8988T (cell line): ENCODE measurements around the gene LHFPL2.
A peak's percentile ranks its signal among the peaks of the same experiment; 100 is the strongest.
"Not testable (repeated sequence)": the region's sequence is repeated elsewhere in the genome, so short reads cannot be mapped to it uniquely, and the experiment has no call there.

ENCODE experiments used
- DNase-seq: peaks from one replicate; pipeline ENCODE4 v3.0.0; 2011

The LHFPL2 gene

GRCh38 chr5:78648359-78649210, at the start of gene LHFPL2:
TSS of gene LHFPL2 (minus strand) at chr5:78648772. CDS start at chr5:78510213, 138,559 bp downstream.
- DNase-seq = peak; percentile 77

- no peak for DNase-seq
Observed at GRCh38 chr5:78696637-78697036, 48.1 kb upstream of the LHFPL2 start.

- not testable (repeated sequence) for DNase-seq
Observed at GRCh38 chr5:78696052-78696451, 47.5 kb upstream of the LHFPL2 start.

DNA sequence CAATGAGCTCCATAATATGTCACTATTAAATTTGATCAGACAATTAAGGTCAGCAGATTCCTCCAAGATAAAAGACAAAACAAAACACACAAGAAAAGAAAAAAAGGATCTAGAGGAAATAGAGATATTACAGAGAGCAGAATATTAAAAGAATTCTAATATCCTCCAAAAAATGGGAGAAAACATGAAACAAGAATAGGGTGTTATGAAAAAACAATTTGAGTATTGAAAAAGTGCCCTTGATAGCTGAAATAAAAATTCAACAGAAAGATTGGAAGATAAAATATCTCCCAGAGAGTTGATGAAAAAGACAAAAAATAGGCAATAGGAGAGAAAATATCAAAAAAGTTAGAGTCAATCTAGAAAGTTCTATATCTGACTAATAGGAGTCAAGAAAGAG, 44.8 kb upstream of the LHFPL2 start:
- no peak for DNase-seq

DNA sequence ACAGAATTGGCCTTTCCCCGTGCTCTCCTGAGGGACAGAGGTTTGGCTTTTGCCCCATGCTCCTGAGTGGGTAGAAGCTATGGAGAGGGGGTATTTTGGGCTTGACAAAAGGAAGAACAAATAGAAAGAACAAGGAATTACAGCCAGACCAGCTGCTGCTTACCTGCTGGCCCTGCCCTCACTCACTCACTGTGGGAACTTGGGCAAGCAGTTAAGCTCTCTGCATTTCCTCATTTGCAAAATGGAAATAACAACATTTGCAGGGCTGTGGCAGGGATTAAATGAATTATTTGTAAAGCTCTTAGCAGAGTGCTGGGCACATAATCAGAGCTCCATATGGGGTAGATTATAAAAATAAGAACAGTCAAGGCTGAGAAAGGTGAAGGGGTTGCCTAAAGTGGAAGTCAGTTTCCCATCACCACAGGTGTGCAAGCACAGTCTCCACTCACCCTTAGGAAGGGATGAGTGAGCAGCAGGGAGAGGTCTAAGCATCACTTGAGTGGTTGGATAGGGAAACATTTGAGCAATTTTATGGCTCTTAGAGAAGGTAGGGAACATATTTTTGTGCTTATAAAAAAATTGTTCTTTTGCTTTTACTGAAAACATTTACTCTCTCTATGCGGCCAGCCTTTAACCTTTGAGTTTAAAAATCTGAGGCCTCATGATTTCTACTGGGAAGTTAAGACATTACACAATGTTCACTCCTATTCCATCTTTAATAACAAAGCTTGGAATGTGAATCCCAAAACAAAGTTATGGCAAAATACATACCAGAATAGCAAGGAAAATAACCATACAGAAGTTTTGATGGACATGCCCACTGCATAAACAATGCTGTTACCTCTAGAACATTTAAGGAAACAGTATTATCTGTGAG, 42.8 kb upstream of the LHFPL2 start:
- no peak for DNase-seq

- no peak for DNase-seq
Observed at GRCh38 chr5:78690253-78690972, 41.8 kb upstream of the LHFPL2 start.

- no peak for DNase-seq
Observed at GRCh38 chr5:78689540-78690252, 41.1 kb upstream of the LHFPL2 start.

DNA sequence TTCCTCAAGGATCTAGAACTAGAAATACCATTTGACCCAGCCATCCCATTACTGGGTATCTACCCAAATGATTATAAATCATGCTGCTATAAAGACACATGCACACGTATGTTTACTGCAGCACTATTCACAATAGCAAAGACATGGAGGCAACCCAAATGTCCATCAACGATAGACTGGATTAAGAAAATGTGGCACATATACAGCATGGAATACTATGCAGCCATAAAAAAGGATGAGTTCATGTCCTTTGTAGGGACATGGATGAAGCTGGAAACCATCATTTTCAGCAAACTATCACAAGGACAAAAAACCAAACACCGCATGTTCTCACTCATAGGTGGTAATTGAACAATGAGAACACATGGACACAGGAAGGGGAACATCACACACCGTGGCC, 38.9 kb upstream of the LHFPL2 start:
- not testable (repeated sequence) for DNase-seq

GRCh38 chr5:78683905-78684304, 35.3 kb upstream of the LHFPL2 start:
- not testable (repeated sequence) for DNase-seq

GRCh38 chr5:78679905-78680304, 31.3 kb upstream of the LHFPL2 start:
- no peak for DNase-seq

GRCh38 chr5:78677777-78678668, 29.5 kb upstream of the LHFPL2 start:
- no peak for DNase-seq

GRCh38 chr5:78675956-78676730, 27.6 kb upstream of the LHFPL2 start:
- no peak for DNase-seq

DNA sequence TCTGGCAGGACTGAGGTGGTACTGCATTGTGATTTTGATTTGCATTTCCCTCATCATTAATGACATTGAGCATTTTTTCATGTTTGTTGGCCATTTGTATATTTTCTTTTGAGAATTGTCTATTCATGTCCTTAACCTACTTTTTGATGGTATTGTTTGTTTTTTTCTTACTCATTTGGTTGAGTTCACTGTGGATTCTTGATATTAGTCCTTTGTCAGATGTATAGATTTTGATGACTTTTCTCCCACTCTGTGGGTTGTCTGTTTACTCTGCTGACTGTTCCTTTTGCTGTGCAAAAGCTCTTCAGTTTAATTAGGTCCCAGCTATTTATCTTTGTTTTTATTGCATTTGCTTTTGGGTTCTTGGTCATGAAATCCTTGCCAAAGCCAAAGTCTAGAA, 25.3 kb upstream of the LHFPL2 start:
- DNase-seq = not testable (repeated sequence)

DNA sequence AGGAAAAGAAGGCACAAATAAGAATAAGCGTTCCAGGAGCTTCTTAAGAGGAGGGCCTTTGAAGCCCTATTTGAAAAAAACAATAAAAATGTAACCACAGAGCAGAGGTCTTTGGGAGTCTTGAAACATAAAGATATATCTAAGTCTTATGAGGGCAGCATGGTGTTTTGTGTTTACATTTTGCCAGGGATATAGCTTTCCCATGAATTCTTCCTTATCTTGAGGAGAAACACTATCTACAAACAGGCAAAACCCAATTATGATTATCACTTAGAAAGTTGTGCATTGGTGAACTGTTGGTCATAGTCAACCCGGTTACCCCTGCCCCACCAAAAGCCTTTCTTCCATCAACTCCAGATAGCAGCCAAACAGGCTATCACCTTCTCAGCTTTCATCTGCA, 23.6 kb upstream of the LHFPL2 start:
- no peak for DNase-seq

DNA sequence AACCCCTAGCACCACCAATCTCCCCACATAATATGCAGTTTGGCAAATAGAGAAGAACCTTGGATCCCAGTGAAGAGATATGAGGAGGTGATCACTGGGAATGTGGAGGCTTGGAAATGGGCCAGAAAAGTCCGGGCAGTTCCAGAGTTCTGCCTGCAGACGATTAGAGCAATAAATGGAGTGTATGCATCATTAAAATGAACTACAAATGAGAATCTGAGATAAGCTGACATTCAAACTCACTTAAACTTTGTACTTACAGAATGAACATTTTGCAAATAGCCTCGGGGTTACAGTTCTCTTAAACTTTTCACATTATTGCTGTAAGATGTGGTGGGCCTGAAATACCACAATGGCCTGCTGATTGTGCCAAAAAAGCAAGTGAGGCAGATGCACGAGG, 23.0 kb upstream of the LHFPL2 start:
- DNase-seq = no peak

DNA sequence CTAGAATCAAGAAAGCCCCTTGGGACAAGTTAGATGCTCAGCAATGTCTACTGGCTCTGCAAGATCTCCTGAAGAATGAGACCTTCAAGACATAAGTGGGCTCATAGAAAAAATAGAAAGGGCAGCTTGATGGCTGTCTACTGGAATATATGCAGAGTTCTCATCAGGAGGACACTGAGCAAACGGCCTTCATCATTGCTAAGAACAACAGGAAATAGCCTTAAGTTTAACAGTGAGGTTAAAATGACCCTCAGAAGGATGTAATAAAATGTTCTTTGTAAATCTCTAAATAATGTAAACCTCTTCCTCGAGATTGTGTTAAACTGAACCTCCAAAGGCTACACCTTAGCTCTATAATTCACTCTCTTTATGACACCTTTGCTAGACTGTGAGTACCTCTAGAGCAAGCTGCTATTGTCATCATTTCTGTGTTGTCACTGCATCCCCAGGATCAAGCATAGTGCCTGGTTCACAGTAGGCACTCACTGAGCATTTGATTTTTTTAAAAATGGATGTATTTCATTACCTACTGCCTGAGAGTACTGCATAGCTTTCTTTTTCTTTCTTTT, 22.2 kb upstream of the LHFPL2 start:
- no peak for DNase-seq

GRCh38 chr5:78669331-78669730, 20.8 kb upstream of the LHFPL2 start:
- DNase-seq = no peak

- no peak for DNase-seq
Observed at GRCh38 chr5:78667461-78668103, 19.0 kb upstream of the LHFPL2 start.

- not testable (repeated sequence) for DNase-seq
Observed at GRCh38 chr5:78666975-78667374, 18.4 kb upstream of the LHFPL2 start.

DNA sequence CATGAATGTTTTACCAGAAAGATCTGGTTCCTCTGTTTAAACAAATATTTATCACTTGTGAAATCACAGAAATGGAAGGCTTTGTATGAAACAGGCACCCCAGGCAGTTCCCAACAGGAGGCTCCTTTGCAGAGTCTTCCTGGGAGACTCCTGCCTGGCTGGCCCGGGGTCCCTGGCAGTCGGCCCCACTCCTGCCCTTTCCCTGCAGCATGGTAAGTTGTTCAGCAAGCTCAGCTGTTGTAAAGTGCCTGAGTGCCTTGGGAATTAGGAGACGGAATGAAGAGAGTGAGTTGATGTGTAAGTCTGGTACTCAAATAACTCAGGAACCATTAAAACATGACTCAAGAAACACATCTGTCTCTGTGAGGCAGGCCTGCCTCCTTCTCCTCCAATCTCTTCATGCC, 17.5 kb upstream of the LHFPL2 start:
- no peak for DNase-seq
